GM19239 (cell line): ENCODE data around the gene PROB1.
"Not testable (repeated sequence)": the region's sequence is repeated elsewhere in the genome, so short reads cannot be mapped to it uniquely, and the experiment has no call there.

Source experiments
- DNase-seq: peaks from one replicate; pipeline ENCODE4 v3.0.0; 2011; ENCODE audit warnings: low spot score; ENCODE audit not compliant: insufficient read length
- FAIRE-seq: peaks from 2 replicates; lab custom pipeline; 2011; peaks lifted over from hg19 to GRCh38; lab: Jason Lieb, UNC

PROB1 gene

GRCh38 chr5:139383275-139383992 is 11.5 kb downstream of the PROB1 start, which contains the start of gene SLC23A1:
TSS of gene SLC23A1 (minus strand) at chr5:139383297. CDS start at chr5:139383253, 44 bp downstream.
- FAIRE-seq = no peak
- DNase-seq = no peak

- no peak for FAIRE-seq
Measured at GRCh38 chr5:139382807-139383206, 12.1 kb downstream of the PROB1 start.

GRCh38 chr5:139381837-139382761 is 12.8 kb downstream of the PROB1 start:
- DNase-seq = no peak
- no peak for FAIRE-seq

More at GRCh38 chr5:139382807-139383206, 12.1 kb downstream of the PROB1 start:
- DNase-seq = no peak

- no peak for DNase-seq
- FAIRE-seq = no peak
Measured at GRCh38 chr5:139379626-139380449, 15.1 kb downstream of the PROB1 start.

GRCh38 chr5:139378941-139379361 is 16.0 kb downstream of the PROB1 start:
- FAIRE-seq = no peak
- DNase-seq = no peak

- no peak for DNase-seq
- no peak for FAIRE-seq
Measured at GRCh38 chr5:139378101-139378825, 16.6 kb downstream of the PROB1 start.

GRCh38 chr5:139377226-139377625 is 17.7 kb downstream of the PROB1 start:
- FAIRE-seq (no peak), DNase-seq (no peak)

GRCh38 chr5:139376364-139376763 is 18.5 kb downstream of the PROB1 start:
- DNase-seq = no peak
- no peak for FAIRE-seq

GRCh38 chr5:139374909-139375308 is 20.0 kb downstream of the PROB1 start:
- no peak for FAIRE-seq
- DNase-seq = no peak

- no peak for DNase-seq
- FAIRE-seq = no peak
Measured at GRCh38 chr5:139371482-139372435, 23.1 kb downstream of the PROB1 start.

GRCh38 chr5:139369181-139369580 is 25.7 kb downstream of the PROB1 start:
- DNase-seq (no peak), FAIRE-seq (no peak)

- FAIRE-seq (no peak), DNase-seq (no peak)
Measured at GRCh38 chr5:139368613-139369012, 26.3 kb downstream of the PROB1 start.

GRCh38 chr5:139364466-139364865 is 30.4 kb downstream of the PROB1 start:
- no peak for DNase-seq
- FAIRE-seq = no peak

- no peak for DNase-seq
Measured at GRCh38 chr5:139363937-139364336, 31.0 kb downstream of the PROB1 start.

GRCh38 chr5:139361835-139362429 is 33.0 kb downstream of the PROB1 start:
- DNase-seq (no peak), FAIRE-seq (no peak)

More at GRCh38 chr5:139363937-139364336, 31.0 kb downstream of the PROB1 start:
- no peak for FAIRE-seq

GRCh38 chr5:139360384-139360783 is 34.5 kb downstream of the PROB1 start:
- FAIRE-seq (no peak), DNase-seq (no peak)

- FAIRE-seq (no peak), DNase-seq (no peak)
Measured at GRCh38 chr5:139358064-139358463, 36.8 kb downstream of the PROB1 start.

- not testable (repeated sequence) for FAIRE-seq, DNase-seq
Measured at GRCh38 chr5:139355900-139356299, 39.0 kb downstream of the PROB1 start.
